ELF-1 (cell line): ENCODE measurements around the gene FAM135A.
"Not testable (repeated sequence)": the region's sequence is repeated elsewhere in the genome, so short reads cannot be mapped to it uniquely, and the experiment has no call there.

Source experiments
- DNase-seq: peaks from one replicate; pipeline ENCODE4 v3.0.0-alpha.2; 2016; ENCODE audit warnings: low read depth, low spot score

FAM135A gene

DNA sequence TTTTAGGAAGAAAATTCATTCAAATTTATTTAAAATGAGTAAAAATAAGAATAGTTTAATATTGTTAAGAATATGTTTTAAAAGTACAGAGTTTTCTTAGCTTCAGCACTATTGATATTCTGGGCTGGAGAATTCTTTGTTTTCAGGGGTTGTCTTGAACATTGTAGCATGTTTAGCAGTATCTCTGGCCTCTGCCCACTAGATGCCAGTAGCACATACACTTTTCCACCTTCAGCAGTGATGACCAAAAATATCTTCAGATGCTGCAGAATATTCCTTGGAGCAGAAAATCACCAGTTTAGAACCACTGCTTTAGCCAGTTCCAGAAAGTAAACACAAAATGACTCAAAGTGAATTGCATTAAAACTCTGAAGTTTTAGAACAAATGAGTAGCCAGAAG is 134.0 kb downstream of the FAM135A start:
- DNase-seq: no peak

DNA sequence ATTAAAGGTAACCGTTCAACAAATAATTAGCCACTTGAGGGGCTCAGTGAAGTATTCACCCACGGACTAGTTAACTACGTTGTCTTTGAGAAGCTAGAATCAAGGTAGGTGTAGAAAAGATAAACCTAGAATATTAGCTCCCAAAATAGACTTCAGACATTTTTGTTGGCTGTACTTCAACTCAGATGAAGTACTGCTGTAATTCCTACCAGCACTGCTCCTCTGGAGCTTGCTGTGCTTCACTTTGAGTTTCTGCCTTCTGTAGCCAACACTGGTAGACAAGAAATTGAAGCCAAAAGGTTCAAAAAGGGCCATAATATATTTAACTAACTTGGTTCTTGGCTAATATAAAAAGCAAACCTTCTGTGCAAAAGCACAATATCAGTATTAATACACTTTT is 134.6 kb downstream of the FAM135A start:
- no peak for DNase-seq

DNA sequence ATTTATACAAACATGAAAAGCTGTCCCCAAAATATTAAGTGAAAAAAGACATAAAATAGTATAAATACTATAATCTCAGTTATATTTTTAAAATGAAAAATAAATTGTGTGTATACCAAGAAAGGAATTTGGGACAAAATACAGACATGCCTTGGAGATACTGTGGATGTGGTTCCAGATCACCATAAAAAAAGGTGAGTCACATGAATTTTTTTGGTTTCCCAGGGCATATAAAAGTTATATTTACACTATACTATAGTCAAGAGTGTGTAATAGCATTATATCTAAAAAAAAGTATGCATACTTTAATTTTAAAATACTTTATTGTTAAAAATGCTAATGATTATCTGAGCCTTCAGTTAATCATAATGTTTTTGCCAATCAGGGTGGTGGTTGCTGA is 136.0 kb downstream of the FAM135A start:
- DNase-seq: no peak

DNA sequence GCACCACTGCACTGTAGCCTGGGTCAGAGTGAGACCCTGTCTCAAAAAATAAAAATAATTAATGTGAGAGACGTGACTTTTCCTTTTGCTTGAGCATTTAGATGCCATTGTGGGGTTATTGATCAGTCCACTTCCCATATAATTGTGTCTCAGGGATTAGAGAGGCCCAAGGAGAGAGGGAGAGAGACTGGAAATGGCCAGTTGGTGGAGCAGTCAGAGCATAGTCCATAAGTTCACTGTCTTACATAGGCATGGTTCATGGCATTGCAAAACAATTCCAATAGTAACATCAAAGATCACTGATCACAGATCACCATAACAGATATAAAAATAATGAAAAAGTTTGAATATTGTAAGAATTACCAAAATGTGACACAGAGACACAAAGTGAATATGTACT is 138.3 kb downstream of the FAM135A start:
- DNase-seq: no peak

DNA sequence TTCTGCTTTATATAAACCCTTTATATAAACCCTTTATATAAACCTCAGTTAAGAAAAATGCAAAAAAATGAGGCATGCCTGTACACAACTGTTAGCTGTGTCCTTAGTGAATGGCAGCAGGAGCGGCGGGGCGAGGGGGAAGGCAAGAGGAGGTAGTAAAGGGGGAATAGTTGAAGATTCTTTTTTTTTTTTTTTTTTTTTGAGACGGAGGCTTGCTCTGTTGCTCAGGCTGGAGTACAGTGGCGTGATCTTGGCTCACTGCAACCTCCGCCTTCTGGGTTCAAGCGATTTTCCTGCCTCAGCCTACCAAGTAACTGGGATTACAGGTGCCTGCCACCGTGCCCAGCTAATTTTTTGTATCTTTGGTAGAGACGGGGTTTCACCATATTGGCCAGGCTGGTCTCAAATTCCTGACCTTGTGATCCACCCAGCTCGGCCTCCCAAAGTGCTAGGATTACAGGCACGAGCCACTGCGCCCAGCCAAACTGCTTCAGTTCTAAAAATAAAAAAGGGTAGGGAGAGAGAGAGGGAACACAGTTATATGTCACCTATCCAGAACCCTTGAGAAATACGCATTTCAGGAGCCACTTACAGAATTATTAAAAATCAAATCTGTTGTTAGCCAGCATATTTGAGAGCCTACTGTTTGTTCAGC is 139.1 kb downstream of the FAM135A start:
- DNase-seq: not testable (repeated sequence)

DNA sequence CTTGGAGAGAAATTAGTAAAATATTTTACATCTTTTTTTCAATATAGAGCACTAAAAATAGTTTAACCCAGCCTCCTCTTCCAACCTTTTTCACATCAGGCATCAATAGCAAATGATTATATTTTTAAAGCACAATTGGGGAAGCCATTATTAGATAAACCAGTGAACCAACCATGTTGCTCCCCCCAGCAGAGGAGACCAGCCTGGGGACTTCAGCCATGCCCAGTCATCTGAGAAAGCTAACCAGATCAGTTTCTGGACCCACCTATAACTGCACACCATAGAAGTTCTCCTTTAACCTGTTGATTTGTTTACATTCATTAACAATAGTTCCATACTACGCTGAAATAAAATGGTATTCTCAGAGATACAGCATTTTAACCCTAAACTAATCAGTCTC is 139.7 kb downstream of the FAM135A start:
- DNase-seq: no peak

DNA sequence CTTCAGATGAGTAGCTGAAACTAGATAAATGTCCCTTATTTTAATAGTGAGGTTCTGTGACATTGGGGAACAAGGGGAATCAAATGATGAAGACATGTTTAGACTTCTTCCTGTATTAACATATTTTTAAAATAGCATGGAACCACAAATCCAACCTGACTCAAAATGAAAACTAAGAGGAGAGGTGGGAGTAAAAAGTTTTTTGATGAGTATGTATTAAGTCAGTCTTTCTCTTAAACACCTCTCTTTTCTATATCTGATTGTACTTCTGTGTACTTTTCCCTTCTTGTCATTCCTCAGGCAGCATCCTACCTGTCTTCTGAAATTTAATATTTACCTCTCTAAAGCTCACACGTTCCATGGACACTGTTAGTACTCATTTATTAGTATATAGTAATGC is 144.7 kb downstream of the FAM135A start:
- DNase-seq: no peak

DNA sequence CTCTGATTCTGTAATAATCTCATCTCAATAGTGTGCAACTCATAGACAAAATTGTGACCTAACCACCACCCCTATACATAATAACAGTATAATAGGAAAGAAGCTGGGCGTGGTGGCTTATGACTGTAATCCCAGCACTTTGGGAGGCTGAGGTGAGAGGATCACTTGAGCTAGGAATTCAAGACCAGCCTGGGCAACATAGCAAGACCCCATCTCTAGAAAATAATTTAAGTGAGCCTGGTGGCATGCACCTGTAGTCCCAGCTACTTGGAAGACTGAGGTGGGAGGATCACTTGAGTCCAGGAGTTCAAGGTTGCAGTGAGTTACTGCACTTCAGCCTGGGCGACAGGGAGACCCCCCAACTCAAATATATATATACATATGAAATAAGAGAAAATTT is 149.1 kb downstream of the FAM135A start:
- not testable (repeated sequence) for DNase-seq

DNA sequence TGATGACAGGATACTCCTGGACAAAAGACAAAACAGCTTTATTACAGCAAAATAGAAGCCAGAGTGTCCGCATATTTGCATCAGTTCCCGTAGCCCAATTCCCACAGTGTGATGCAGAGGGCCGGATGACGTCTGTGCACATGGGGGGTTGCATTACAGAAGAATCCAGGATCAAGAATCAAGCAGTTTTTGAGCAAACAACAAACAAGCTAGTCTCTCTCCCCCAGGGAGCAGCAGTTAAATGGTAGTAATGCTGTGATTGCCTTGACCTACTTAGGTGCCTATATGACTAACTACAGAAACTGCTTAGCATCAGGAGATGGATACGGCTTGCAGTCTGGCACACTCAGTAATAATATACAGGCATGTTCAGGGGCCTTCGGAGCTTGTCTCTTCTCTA is 150.2 kb downstream of the FAM135A start:
- DNase-seq: no peak

DNA sequence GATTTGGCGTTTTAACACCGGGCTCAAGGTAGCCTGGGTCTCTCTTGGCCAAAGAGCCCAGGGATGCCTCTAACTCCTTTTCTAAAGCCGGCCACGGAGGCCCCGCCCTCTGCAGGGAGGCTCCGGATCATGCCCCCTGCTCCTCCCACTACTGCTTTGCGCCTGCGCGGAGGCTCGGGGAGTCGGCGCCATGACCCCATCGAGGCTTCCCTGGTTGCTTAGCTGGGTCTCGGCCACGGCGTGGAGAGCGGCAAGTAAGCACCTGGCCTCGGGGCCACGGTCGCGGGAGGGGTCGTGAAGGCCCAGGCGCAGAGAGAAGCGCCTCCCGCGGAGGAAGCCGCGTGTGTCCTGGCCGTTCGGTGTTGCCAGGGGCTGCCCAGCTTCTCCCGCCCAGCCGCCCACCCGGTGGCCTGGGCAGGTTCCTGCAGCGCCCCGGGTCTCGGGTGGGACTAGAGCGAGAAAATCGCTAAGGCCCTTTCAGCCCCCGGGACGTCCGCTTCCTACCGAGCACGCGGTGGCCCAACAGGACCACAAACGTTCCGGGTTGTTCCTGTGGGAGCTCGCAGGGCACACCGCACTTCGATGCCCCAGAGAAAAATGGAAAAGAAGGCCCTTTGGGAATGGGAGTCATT is 153.6 kb downstream of the FAM135A start, which contains the start of gene SDHAF4:
TSS of gene SDHAF4 (plus strand) at position 180 of the 632 bp plus-strand sequence. CDS start at position 191, 11 bp downstream.
- DNase-seq: peak; percentile 93

DNA sequence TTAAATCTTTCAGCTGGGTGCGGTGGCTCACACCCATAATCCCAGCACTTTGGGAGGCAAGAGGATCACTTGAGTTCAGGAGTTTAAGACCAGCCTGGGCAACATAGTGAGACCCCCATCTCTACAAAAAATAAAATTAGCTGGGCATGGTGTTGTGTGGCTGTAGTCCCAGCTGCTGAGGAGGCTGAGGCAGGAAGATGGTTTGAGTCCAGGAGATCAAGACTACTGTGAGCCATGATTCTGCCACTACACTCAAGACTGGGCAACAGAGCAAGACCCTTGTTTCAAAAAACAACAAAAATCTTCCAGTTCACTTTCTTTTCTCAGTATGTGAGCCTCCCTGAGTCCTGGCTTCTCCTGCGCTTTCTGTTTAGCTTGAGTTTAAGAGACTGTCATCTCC is 161.3 kb downstream of the FAM135A start:
- no peak for DNase-seq

DNA sequence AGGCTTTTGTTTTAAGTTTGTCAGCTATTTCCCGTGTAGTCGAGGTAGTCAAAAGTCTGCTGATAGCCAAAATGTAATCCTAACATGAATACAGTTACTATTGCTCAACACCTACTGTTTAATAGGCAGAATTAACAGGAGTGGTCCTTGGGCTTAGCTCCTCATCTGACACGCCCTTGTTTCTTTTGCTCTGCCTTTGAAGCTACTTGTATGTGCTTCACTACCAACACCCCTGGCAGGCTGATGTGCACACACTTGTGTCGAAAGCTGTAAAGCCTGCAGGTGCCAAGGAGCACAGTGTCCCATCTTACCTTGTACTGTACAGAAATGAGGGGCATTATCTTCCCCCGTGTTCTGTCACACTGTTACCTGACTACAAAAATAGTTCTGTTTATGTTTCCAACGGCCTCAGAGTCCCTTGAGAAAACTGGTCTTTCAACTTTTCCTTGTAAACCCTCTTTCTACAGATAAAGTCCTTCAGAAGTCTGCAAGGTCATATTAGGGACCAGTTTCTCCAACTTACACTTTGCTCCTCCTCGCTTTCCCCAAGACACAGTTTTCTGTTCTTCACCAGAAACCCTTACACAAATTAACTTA is 162.7 kb downstream of the FAM135A start:
- no peak for DNase-seq

DNA sequence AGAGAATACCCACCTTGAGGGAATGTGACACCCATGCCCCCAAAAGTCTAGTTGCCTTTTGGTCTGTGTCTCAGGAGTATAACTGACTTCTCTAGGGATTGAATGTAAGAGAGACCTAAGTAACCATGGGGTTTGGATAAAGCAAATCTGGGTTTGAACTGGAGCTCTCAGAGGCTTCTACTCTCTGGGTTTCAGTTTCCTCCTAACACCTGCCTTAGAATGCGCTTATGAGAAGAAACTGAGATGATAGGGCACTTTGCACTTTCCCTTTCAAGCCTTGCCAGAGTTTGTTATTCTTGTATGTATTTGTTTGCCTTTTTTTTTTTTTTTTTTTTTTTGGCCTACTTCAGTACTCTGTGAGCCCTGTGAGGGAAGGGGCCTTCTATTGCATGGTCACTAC is 172.8 kb downstream of the FAM135A start:
- DNase-seq: no peak

DNA sequence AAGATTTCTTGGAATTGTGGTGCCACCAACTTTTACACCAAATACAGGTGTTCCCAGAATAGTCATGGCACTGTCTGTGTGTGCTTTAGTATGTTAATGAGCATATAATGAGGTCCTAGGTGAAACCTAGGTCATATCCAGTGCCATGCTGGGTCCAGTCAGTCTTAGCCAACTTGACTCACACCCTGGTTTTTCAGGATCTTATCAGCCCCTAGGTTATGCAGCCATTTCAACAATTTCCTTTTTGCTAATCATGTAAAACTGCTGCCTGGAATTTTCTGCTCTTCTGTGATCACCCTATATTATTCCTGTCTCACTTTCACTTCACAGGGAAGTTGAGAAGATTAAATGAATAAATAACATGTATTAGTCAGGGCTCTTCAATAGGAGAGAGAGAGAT is 177.1 kb downstream of the FAM135A start:
- DNase-seq: no peak

DNA sequence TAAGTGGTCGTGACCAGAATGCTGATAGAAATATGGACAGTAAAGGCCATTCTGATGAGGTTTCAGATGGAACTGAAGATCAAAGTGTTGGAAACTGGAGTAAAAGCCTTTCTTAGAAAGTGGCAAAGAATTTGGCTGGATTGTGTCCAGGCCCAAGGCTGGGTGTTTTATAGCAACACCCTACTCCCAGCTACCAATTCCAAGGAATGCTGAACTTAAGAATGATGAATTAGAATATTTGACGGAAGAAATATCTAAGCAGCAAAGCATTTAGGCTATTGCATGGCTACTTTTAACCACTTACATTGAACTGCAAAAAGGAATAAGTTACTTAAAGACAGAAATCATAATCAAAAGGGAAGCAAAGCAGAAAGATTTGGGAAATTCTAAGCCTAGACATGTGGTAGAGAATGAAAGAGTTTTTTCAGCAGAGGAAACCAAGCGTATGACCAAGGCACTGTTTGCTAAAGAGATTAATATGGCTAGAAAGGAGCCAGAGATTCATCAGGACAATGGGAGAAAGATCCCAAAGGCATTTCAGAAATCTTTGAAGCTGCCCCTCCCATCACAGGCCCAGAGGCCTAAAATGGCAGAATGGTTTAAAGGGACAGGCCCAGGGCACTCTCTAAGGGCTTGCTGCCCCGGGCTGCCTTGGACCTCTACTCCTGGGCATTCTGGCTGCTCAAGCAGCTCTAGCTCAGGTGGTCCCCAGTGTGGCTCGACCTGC is 179.2 kb downstream of the FAM135A start:
- no peak for DNase-seq

DNA sequence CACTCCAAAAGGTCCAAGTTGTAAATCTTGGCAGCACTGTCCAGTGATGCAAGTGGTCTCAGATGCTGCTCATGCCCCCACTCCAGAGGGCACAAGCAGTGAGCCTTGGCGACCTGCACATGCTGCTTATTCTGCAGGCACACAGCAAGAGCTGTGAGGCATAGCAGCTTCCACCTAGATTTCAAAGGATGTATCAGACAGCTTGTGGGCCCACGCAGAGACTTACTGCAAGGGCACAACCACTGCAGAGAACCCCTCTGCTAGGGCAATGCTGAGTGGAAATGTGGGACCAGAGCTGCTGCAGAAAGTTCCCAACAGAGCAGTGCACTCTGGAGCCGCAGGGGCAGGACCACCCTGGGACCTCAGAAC is 179.8 kb downstream of the FAM135A start:
- DNase-seq: no peak

DNA sequence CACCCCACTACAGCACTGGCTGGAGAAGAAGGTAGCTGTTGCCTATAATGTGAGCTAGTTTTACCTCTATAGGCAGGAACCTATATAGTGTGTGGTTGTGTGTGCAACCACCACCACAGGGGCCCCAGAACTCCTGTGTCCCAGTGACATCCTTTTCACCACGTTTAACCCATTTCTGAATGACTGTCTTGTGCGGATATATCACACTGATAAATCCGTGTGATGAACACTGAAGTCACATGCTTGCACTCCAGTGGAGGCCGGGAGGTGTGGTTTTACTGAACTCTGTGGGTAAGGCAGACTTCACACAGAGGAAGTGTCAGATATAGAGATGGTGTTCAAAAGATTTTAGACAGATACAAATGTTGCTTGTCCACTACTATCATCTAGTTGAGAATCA is 185.9 kb downstream of the FAM135A start:
- DNase-seq: no peak

DNA sequence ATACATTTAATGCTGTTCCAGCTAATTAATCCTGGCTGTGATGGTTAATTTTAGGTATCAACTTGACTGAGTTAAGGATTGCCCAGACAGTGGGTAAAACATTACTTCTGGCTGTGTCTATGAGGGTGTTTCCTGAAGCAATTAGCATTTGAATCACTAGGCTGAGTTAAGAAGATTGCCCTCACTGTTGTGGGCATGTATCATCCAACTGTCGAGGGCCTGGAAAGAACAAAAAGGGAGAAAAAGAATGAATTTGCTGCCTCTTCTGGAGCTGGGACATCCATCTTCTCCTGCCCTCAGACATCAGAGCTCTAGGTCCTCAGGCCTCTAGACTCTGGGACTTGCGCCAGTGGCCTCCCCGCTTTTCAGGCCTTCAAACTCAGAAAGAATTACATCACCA is 187.7 kb downstream of the FAM135A start:
- peak; percentile 12 for DNase-seq

DNA sequence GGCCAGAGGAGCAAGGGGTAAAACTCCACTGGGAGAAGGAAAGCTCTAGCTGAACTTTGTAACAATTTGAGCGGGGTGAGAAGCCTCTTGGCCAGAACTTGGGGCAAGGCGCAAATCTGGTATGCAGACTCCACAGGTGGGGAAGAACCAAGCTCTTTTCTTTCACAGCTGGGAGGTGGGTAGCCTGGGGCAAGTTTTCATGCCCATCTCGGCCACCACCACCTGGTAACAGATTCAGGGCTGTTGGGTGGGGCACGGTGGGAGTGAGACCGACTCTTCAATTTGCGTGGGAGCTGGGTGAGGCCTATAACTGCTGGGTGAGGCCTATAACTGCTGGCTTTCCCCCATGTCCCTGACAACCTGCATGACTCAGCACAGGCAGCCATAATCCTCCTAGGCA is 190.9 kb downstream of the FAM135A start:
- peak; percentile 9 for DNase-seq

DNA sequence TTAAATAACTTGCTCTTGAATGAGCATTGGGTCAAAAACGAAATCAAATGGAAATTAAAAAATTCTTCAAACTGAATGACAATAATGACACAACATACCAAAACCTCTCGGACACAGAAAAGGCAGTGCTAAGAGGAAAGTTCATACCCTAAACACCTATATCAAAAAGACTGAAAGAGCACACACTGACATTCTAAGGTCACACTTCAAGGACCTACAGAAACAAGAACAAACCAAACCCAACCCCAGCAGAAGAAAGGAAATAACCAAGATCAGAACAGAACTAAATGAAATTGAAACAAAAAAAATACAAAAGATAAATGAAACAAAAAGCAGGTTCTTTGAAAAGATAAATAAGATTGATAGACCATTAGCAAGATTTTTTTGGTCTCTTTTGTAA is 194.1 kb downstream of the FAM135A start:
- DNase-seq: not testable (repeated sequence)

DNA sequence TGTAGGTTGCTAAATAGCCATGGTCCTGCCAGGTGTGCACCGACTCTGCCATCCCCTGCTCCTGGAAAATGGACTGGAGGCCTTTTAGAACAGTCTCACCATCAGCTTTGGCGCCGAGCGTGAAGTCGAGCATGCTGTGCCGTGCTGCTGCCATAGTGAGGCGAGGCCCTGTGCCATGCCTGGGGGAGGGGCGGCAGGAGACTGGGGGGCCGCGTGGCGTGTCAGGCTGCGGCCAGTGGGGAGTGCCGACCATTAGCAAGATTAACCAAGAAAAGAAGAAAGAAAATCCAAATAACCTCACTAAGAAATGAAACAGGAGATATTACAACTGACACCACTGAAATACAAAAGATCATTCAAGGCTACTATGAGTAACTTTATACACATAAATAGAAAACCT is 195.9 kb downstream of the FAM135A start:
- DNase-seq: not testable (repeated sequence)
